ENCODE results near the gene MICU1.

- TF ChIP-seq GATA3 (IDR thresholded peaks at IDR 0.05; ENCODE audit: low read depth, low read length) (no peak), GATA2 (IDR thresholded peaks at IDR 0.05; ENCODE audit: low read depth, low read length) (no peak)
Observed at GRCh38 chr10:72484521-72484920, 141.4 kb downstream of the MICU1 start.

Measured in SH-SY5Y (cell line).